ENCODE measurements around the gene RPUSD2.

Gene RPUSD2, protein sequence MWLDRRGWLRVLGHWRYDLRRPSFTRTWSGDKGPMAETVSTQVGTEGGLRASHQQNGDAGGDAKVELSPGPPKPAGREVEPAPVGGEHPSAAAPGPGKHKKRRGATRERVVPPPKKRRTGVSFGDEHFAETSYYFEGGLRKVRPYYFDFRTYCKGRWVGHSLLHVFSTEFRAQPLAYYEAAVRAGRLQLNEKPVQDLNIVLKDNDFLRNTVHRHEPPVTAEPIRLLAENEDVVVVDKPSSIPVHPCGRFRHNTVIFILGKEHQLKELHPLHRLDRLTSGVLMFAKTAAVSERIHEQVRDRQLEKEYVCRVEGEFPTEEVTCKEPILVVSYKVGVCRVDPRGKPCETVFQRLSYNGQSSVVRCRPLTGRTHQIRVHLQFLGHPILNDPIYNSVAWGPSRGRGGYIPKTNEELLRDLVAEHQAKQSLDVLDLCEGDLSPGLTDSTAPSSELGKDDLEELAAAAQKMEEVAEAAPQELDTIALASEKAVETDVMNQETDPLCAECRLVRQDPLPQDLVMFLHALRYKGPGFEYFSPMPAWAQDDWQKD

DNA sequence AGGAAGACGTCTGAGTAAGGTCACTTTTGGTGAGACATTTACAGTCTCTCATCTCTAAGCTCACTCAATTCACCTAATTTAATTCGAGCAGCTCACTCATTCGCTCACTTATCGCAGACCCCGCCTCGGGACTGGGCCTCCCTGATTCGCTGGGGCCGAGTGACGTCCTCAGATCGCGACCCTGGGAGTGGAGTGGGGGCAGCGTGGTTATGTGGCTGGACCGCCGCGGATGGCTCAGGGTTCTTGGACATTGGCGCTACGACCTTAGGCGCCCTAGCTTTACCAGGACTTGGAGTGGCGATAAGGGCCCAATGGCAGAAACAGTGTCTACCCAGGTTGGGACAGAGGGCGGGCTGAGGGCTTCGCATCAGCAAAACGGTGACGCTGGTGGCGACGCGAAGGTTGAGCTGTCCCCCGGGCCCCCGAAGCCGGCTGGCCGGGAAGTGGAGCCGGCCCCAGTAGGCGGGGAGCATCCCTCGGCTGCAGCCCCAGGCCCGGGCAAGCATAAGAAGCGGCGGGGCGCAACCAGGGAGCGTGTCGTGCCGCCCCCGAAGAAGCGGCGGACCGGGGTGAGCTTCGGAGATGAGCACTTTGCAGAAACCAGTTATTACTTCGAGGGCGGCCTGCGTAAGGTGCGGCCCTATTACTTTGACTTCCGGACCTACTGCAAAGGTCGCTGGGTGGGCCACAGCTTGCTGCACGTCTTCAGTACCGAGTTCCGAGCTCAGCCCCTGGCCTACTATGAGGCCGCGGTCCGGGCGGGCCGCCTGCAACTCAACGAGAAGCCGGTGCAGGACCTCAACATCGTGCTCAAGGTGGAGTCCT, at the start of gene RPUSD2:
Gene RPUSD2 (plus strand): TSS at position 171 of the 825 bp plus-strand sequence. CDS start 39 bp downstream, at position 210.
- peak within 1 kb of the TSS; percentile 89 for H3K4me3 ChIP-seq (ENCODE audit: low read depth, low read length)
- TF ChIP-seq, protein P1, sequence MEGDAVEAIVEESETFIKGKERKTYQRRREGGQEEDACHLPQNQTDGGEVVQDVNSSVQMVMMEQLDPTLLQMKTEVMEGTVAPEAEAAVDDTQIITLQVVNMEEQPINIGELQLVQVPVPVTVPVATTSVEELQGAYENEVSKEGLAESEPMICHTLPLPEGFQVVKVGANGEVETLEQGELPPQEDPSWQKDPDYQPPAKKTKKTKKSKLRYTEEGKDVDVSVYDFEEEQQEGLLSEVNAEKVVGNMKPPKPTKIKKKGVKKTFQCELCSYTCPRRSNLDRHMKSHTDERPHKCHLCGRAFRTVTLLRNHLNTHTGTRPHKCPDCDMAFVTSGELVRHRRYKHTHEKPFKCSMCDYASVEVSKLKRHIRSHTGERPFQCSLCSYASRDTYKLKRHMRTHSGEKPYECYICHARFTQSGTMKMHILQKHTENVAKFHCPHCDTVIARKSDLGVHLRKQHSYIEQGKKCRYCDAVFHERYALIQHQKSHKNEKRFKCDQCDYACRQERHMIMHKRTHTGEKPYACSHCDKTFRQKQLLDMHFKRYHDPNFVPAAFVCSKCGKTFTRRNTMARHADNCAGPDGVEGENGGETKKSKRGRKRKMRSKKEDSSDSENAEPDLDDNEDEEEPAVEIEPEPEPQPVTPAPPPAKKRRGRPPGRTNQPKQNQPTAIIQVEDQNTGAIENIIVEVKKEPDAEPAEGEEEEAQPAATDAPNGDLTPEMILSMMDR (IDR thresholded peaks at IDR 0.05; ENCODE audit: borderline replicate concordance, insufficient read depth, low read depth, low read length), result no peak

DNA sequence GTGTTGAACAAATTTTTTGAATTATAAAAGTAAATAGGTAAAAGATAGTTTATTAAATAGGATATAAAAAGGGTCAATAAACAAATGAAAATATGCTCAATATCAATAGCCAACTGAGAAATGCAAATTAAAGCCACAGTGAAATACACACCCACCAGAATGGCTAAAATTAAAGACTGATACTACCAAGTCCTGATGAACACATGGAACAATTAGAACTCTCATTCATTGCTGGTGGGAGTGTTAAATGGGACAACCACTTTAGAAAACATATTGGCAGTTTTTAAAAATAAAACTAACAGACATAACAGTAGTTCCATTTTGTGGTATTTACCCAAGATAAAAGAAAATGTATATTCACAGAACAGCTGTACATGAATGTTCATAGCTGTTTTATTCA, 45.5 kb upstream of the RPUSD2 start:
- TF ChIP-seq, protein P1 (IDR thresholded peaks at IDR 0.05; ENCODE audit: borderline replicate concordance, insufficient read depth, low read depth, low read length), result no peak
- H3K4me3 ChIP-seq (ENCODE audit: low read depth, low read length), result no peak overlapping the region

DNA sequence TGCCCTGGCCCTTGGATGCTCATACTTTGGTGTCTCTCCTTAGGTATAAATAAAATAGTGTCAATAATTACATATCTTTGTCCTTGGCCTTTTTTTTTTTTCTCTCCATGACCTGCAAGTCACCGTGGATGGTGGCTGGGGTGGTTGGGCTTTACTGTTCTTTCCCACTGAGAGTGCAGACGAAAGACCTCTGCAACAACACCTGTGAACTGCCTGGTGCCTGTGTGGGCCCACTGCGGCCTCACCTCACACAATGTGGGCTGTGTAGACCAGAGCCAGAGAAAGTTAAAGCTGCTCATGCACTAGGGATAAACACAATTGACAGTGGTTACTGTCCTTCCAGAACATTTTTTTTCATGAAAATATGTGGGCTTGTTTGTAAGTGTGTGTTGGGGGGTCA, 43.2 kb upstream of the RPUSD2 start:
- no peak overlapping the region for H3K4me3 ChIP-seq (ENCODE audit: low read depth, low read length)
- TF ChIP-seq, protein P1 (IDR thresholded peaks at IDR 0.05; ENCODE audit: borderline replicate concordance, insufficient read depth, low read depth, low read length), result no peak

DNA sequence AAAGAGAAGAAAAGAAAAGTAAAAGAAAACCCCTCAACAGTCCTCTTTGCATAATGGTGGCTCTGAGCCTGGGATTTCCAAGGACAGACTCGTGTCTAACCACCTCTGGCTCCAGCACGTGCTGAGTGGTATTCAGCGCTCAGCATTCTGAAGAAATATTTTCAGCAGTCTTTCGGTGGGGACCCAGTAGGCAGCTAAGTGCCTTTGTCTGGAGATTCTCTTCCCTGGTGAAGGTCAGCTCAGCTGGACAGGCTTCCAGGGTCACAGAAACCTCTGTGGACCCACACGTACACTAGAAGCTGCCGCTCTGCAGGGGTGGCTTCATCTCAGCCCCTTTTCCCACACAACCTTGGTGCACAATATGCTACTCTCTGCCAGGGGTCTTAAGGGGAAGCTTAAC, 40.3 kb upstream of the RPUSD2 start:
- TF ChIP-seq, protein P1 (IDR thresholded peaks at IDR 0.05; ENCODE audit: borderline replicate concordance, insufficient read depth, low read depth, low read length), result no peak
- no peak overlapping the region for H3K4me3 ChIP-seq (ENCODE audit: low read depth, low read length)

DNA sequence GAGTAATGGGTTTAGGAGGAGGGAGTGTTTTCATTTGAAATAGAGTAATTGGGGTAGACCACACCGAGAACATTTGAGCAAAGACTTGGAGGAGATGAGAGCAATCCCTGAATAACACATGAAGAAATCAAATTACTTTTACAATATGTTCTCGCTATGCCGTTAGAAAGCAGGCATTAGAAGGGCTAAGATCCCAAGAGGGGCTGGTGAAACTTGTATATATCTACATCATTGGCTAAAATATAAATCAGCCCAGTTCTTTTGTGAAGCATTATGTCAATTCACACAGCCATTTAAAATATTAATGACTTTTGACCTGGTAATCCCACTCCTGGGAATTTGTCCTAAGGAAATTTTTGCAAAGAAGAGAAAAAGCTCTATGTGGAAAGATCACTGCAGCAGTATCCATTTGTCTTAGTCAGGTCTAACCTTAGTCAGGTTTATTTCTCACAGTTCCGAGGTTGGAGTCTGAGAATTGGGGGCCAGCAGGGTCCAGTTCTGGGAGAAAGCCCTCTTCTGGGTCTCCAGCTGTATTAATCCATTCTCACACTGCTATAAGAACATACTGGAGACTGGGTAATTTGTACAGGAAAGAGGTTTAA, 35.2 kb upstream of the RPUSD2 start:
- H3K4me3 ChIP-seq (ENCODE audit: low read depth, low read length), result no peak overlapping the region
- TF ChIP-seq, protein P1 (IDR thresholded peaks at IDR 0.05; ENCODE audit: borderline replicate concordance, insufficient read depth, low read depth, low read length), result no peak

DNA sequence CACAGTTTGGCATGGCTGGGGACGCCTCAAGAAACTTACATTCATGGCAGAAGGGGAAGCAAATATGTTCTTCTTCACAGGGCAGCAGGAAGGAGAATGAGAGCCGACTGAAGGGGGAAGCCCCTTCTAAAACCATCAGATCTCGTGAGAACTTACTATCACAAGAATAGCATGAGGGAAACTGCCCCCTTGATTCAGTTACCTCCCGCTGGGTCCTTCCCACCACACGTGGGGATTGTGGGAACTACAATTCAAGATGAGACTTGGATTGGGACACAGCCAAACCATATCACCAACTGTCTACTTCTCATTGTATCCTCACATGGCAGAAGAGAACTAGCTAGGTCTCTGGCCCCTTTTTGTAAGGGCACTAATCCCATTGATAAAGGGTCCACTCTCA, 34.7 kb upstream of the RPUSD2 start:
- TF ChIP-seq, protein P1 (IDR thresholded peaks at IDR 0.05; ENCODE audit: borderline replicate concordance, insufficient read depth, low read depth, low read length), result no peak
- no peak overlapping the region for H3K4me3 ChIP-seq (ENCODE audit: low read depth, low read length)

Measured in GM12875 (cell line).